K562 (cell line): Measurements from ENCODE around the gene TCHP. TPM values are rescaled to one million over a fixed set of nuclear protein-coding genes. Genes with fewer than 3 reads are reported as not detected.

Experiments used
- ATAC-seq: fragments of 200-7000 bp; cut with Tn5 transposase; 3 replicates; pipeline ENCODE4 v1.9.1; 2020; ENCODE audit warnings: moderate library complexity
- BruUV-seq: library from RNA; stranded (reverse); fragments of 400-500 nt; replicated peaks from 2 replicates; lab custom pipeline; 2021; lab: Mats Ljungman, UMichigan
- CTCF ChIA-PET: fragments of 300-600 bp; formaldehyde crosslinking; extraction: SDS; loops from one replicate; lab custom pipeline; 2021; ENCODE audit warnings: low intra/inter-chr PET ratio; lab: Yijun Ruan, JAX
- POLR2A ChIA-PET: fragments of 300-600, 350-650 bp; sonication (Branson Sonifier 250); formaldehyde crosslinking; extraction: SDS; loops from one replicate; lab custom pipeline; 2021; ENCODE audit warnings: antibody characterized with exemption, inconsistent platforms; lab: Yijun Ruan, JAX
- DNase-seq, 4 experiments: peaks; one replicate each; pipeline versions ENCODE4 v3.0.0 to v3.0.0-alpha.2; 2011 to 2018; ENCODE audit warnings: low spot score in 3 of 4, mixed read lengths in 3 of 4; ENCODE audit errors: extremely low read depth in 1 of 4
- FAIRE-seq: peaks from 2 replicates; lab custom pipeline; 2011; peaks lifted over from hg19 to GRCh38; lab: Jason Lieb, UNC
- H2AFZ ChIP-seq: 2 replicates; pipeline ENCODE4 v1.6.0; 2011; ENCODE audit warnings: low read depth, low read length, control low read depth, inconsistent platforms
- H3K27ac ChIP-seq: fragments of 200-600 bp; 3 replicates; pipeline ENCODE4 v1.8.0; 2011; ENCODE audit warnings: low read depth, mild to moderate bottlenecking, control low read depth, inconsistent platforms, low read length, moderate library complexity, mixed read lengths; ENCODE audit errors: extremely low read depth
- H3K27me3 ChIP-seq, 2 experiments: fragments of 300-600 bp in 1 of 2; 2 replicates in 1 of 2; 3 replicates in 1 of 2; pipeline versions ENCODE4 v1.6.0 to v1.8.0; 2011; ENCODE audit warnings: inconsistent platforms in 2 of 2, low read length in 2 of 2, mild to moderate bottlenecking in 1 of 2, mixed read lengths in 1 of 2, moderate library complexity in 1 of 2; ENCODE audit not compliant: control insufficient read depth in 2 of 2, insufficient read depth in 2 of 2
- H3K36me3 ChIP-seq: fragments of 300-600 bp; 3 replicates; pipeline ENCODE4 v1.8.0; 2011; ENCODE audit warnings: mild to moderate bottlenecking, low read length, inconsistent platforms; ENCODE audit not compliant: control insufficient read depth, insufficient read depth
- H3K4me1 ChIP-seq, 2 experiments: fragments of 200-600 bp in 1 of 2; replicated peaks in 1 of 2; 2 replicates in 1 of 2; 3 replicates in 1 of 2; pipeline versions ENCODE4 v1.5.1 to v1.8.0; 2011; ENCODE audit warnings: inconsistent platforms in 2 of 2, low read length in 2 of 2, mild to moderate bottlenecking in 1 of 2, mixed read lengths in 1 of 2, moderate library complexity in 1 of 2; ENCODE audit not compliant: control insufficient read depth in 2 of 2, insufficient read depth in 2 of 2
- H3K4me2 ChIP-seq: 2 replicates; pipeline ENCODE4 v1.6.1; 2011; ENCODE audit warnings: low read length, control low read depth, inconsistent platforms, mixed read lengths; ENCODE audit not compliant: insufficient read depth
- H3K4me3 ChIP-seq: fragments of 200-600 bp; sonication (generic), shearing (Covaris generic); 2 replicates; pipeline ENCODE4 v1.5.1; 2016; ENCODE audit warnings: control low read depth, inconsistent platforms
- H3K79me2 ChIP-seq: fragments of 200-600 bp; 3 replicates; pipeline ENCODE4 v1.8.0; 2011; ENCODE audit warnings: low read length, inconsistent platforms; ENCODE audit not compliant: control insufficient read depth, insufficient read depth
- H3K9ac ChIP-seq, 2 experiments: 2 replicates each; pipeline versions ENCODE4 v1.6.0 to v1.6.1; 2011; ENCODE audit warnings: low read depth in 2 of 2, low read length in 2 of 2, control low read depth in 1 of 2, inconsistent platforms in 1 of 2, mild to moderate bottlenecking in 1 of 2, mixed read lengths in 1 of 2; ENCODE audit not compliant: insufficient read depth in 1 of 2
- H3K9me1 ChIP-seq: one replicate; pipeline ENCODE4 v1.6.0; 2011; ENCODE audit warnings: inconsistent platforms, mild to moderate bottlenecking, low read length, moderate library complexity; ENCODE audit not compliant: control insufficient read depth, insufficient read depth
- H3K9me3 ChIP-seq: replicated peaks from 2 replicates; pipeline ENCODE4 v1.5.1; 2011; ENCODE audit warnings: low read depth, low read length, inconsistent platforms; ENCODE audit not compliant: control insufficient read depth, insufficient read depth
- H4K20me1 ChIP-seq: replicated peaks from 2 replicates; pipeline ENCODE4 v1.6.1; 2011; ENCODE audit warnings: low read length, inconsistent platforms, mixed read lengths; ENCODE audit not compliant: control insufficient read depth, insufficient read depth
- COPS2 ChIP-seq: fragments of 450-650 bp; conservative IDR thresholded peaks from 2 replicates; pipeline ENCODE4 v1.6.1; 2016; ENCODE audit warnings: mild to moderate bottlenecking, moderate library complexity
- DMBX1 ChIP-seq: fragments of 250-450 bp; sonication (Bioruptor Pico); IDR thresholded peaks from 2 replicates; pipeline ENCODE4 v1.8.0; 2022; ENCODE audit warnings: inconsistent platforms, mild to moderate bottlenecking, moderate library complexity, borderline replicate concordance
- HES1 ChIP-seq: fragments of 450-650 bp; IDR thresholded peaks from 2 replicates; pipeline ENCODE4 v1.6.1; 2016; ENCODE audit warnings: low read depth, mild to moderate bottlenecking, moderate library complexity
- HMG20A ChIP-seq: fragments of 450-650 bp; formaldehyde crosslinking; conservative IDR thresholded peaks from 2 replicates; pipeline ENCODE4 v1.4.0; 2020; ENCODE audit warnings: mild to moderate bottlenecking, mixed read lengths
- SMARCB1 ChIP-seq: IDR thresholded peaks from 2 replicates; pipeline ENCODE4 v1.6.1; 2011; ENCODE audit warnings: improper control_type of control experiment, low read depth; ENCODE audit not compliant: insufficient read length
- STAG1 ChIP-seq: sonication (generic); formaldehyde crosslinking; IDR thresholded peaks from 2 replicates; pipeline ENCODE4 v1.5.0; 2020; ENCODE audit warnings: missing genetic modification reagents, borderline replicate concordance
- STAT5A ChIP-seq: IDR thresholded peaks from 2 replicates; pipeline ENCODE4 v1.6.1; 2012; ENCODE audit warnings: low read length, inconsistent platforms, borderline replicate concordance
- TRIM28 ChIP-seq: fragments of 450-650 bp; IDR thresholded peaks from 2 replicates; pipeline ENCODE4 v1.6.1; 2017
- YBX1 ChIP-seq: fragments of 450-650 bp; IDR thresholded peaks from 2 replicates; pipeline ENCODE4 v1.7.1; 2016; ENCODE audit warnings: mild to moderate bottlenecking
- ZEB2 ChIP-seq: fragments of 450-650 bp; IDR thresholded peaks from 2 replicates; pipeline ENCODE4 v1.6.1; 2016
- ZNF143 ChIP-seq: sonication (generic); formaldehyde crosslinking; IDR thresholded peaks from 2 replicates; pipeline ENCODE4 v1.9.0; 2022; ENCODE audit warnings: mild to moderate bottlenecking, missing genetic modification reagents
- ZNF695 ChIP-seq: fragments of 450-650 bp; formaldehyde crosslinking; IDR thresholded peaks from 2 replicates; pipeline ENCODE4 v1.4.0; 2020; ENCODE audit warnings: mild to moderate bottlenecking, moderate library complexity
- WGBS: fragments of 100-300 bp; shearing (Covaris generic); methylation state at CpG from one replicate; pipeline ENCODE4 v1.1.6; 2016; ENCODE audit warnings: low coverage, mixed read lengths; ENCODE audit not compliant: insufficient coverage; ENCODE audit errors: missing lambda C conversion rate; 5-methylcytosine and 5-hydroxymethylcytosine counted together
- in situ Hi-C: fragments of 300-500 bp; cut with MboI; formaldehyde crosslinking; loops from 4 replicates; pipeline ENCODE4 v1.15.0; 2018; ENCODE audit warnings: inconsistent platforms, mixed read lengths
- intact Hi-C: fragments of 100-400 bp; cut with micrococcal nuclease; formaldehyde crosslinking; loops from 2 replicates; pipeline ENCODE4 v1.14.2; 2022
- polyA plus RNA-seq, 8 experiments: library from polyadenylated mRNA; depleted of rRNA in 4 of 8; stranded (reverse) in 5 of 8; unstranded in 3 of 8; fragments of >200 nt; fragmentation: Nextera tagmentation in 2 of 8; fragmentation: Illumina TruSeq in 1 of 8; extraction: Ambion mirVana in 2 of 8; extraction: Trizol in 1 of 8; gene quantifications; 2 replicates each; pipeline versions ENCODE4 v1.2.1 to v1.2.3, GENCODE V29; 2011 to 2014; ENCODE audit warnings: inconsistent platforms in 1 of 8, missing spikeins in 1 of 8
- total RNA-seq, 7 experiments: library from RNA; depleted of rRNA in 6 of 7; stranded (reverse); fragments of >200 nt in 6 of 7; fragmentation: Illumina TruSeq in 2 of 7; extraction: Trizol in 2 of 7; gene quantifications; 2 replicates each; pipeline versions ENCODE4 v1.2.1 to v1.2.3, GENCODE V29; 2011 to 2021; ENCODE audit warnings: low replicate concordance in 1 of 7

Gene TCHP
- total and polyA plus RNA-seq, 9 of the 15 experiments (the other 6 are each of a cell fraction or from before 2014, with no cell fraction given), result 3.4 to 30.4 (median 19.7) TPM

- Histone ChIP-seq H3K27me3 (no peaks in the 10 kb centered on the region), H4K20me1 (no peaks in the 10 kb centered on the region), H3K27ac (no peak overlapping the region), H2AFZ (no peak overlapping the region), H3K79me2 (no peaks in the 10 kb centered on the region), H3K36me3 (peaks cover 33% of the 10 kb centered on the region; the same call in 1 of the 3 replicates), H3K9me3 (no peaks in the 10 kb centered on the region), H3K4me2 (no peak overlapping the region), H3K9me1 (no peaks in the 10 kb centered on the region), H3K4me3 (no peak overlapping the region)
- CTCF ChIA-PET, result no interaction called here
- FAIRE-seq, result no peak
- no peak for ATAC-seq
- POLR2A ChIA-PET, result no interaction called here
- 52% methylated on average over 2 of the region's 2 CpGs for WGBS
- BruUV-seq, result no TSS peak
- TF ChIP-seq TRIM28 (no peak), HES1 (no peak), ZNF143 (no peak), STAG1 (CRISPR knock-in tag) (no peak), ZNF695 (CRISPR knock-in tag) (no peak), STAT5A (no peak), YBX1 (no peak), HMG20A (no peak), SMARCB1 (no peak), ZEB2 (no peak), COPS2 (no peak), DMBX1 (no peak)
- TF ChIP-seq, all 486 proteins: peak for 0
- no peak for DNase-seq
- Histone ChIP-seq H3K9ac (no peak overlapping the region), H3K4me1 (no peaks in the 10 kb centered on the region)
- intact Hi-C loops (no loop called here), in situ Hi-C loops (no loop called here)
Measured at GRCh38 chr12:109939504-109939903, 39.4 kb downstream of the TCHP start.
